HG02973 (cell line): Measurements from ENCODE around the gene SPSB2.
"Not testable (repeated sequence)": the region's sequence is repeated elsewhere in the genome, so short reads cannot be mapped to it uniquely, and the experiment has no call there.

Source experiments
- ATAC-seq: cut with Tn5 transposase; IDR thresholded peaks from one replicate; pipeline ENCODE4 v1.9.1; 2021; ENCODE audit warnings: moderate library complexity; ENCODE audit not compliant: unreplicated experiment

Gene SPSB2

GRCh38 chr12:6903722-6904121 is 30.6 kb upstream of the SPSB2 start:
- no peak for ATAC-seq

GRCh38 chr12:6902448-6902847 is 29.3 kb upstream of the SPSB2 start:
- no peak for ATAC-seq

GRCh38 chr12:6899837-6900519 is 26.9 kb upstream of the SPSB2 start:
- ATAC-seq = no peak

- ATAC-seq = no peak
These were observed 26.3 kb upstream of the SPSB2 start for GRCh38 chr12:6899427-6899826.

- no peak for ATAC-seq
These were observed 23.8 kb upstream of the SPSB2 start for GRCh38 chr12:6896846-6897435.

- no peak for ATAC-seq
These were observed 21.2 kb upstream of the SPSB2 start for GRCh38 chr12:6894321-6894720.

GRCh38 chr12:6892683-6893082 is 19.6 kb upstream of the SPSB2 start:
- ATAC-seq = not testable (repeated sequence)

- no peak for ATAC-seq
These were observed 18.5 kb upstream of the SPSB2 start for GRCh38 chr12:6891646-6892001.

GRCh38 chr12:6890789-6891645 is 17.9 kb upstream of the SPSB2 start:
- ATAC-seq = peak; percentile 91

GRCh38 chr12:6889775-6890573 is 16.9 kb upstream of the SPSB2 start:
- not testable (repeated sequence) for ATAC-seq

- ATAC-seq = not testable (repeated sequence)
These were observed 15.7 kb upstream of the SPSB2 start for GRCh38 chr12:6888794-6889193.

- no peak for ATAC-seq
These were observed 15.3 kb upstream of the SPSB2 start for GRCh38 chr12:6888360-6888759.

GRCh38 chr12:6887460-6887859 is 14.4 kb upstream of the SPSB2 start:
- ATAC-seq = no peak

- ATAC-seq = not testable (repeated sequence)
These were observed 13.3 kb upstream of the SPSB2 start for GRCh38 chr12:6886206-6886999.

GRCh38 chr12:6884539-6884938 is 11.4 kb upstream of the SPSB2 start:
- ATAC-seq = no peak

GRCh38 chr12:6883683-6884082 is 10.6 kb upstream of the SPSB2 start:
- no peak for ATAC-seq

GRCh38 chr12:6883252-6883651 is 10.1 kb upstream of the SPSB2 start:
- ATAC-seq = no peak

- ATAC-seq = not testable (repeated sequence)
These were observed 6.7 kb upstream of the SPSB2 start for GRCh38 chr12:6879824-6880223.

GRCh38 chr12:6874015-6874368 is 889 bp upstream of the SPSB2 start:
- not testable (repeated sequence) for ATAC-seq
